Liver (tissue), 9 donors: Measurements from ENCODE around the gene ABL2. TPM values are rescaled to one million over a fixed set of nuclear protein-coding genes. Genes with fewer than 3 reads are reported as not detected.
A peak's percentile ranks its signal among the peaks of the same experiment; 100 is the strongest.

Experiments
- DNase-seq: peaks from one replicate; pipeline ENCODE4 v3.0.0-alpha.2; 2017; ENCODE audit warnings: low spot score
- H3K27ac ChIP-seq, 2 donors: one replicate each; pipeline ENCODE4 v1.7.0; 2013; ENCODE audit warnings: inconsistent platforms in 2 of 2, low read length in 2 of 2, control low read depth in 1 of 2, low read depth in 1 of 2, mild to moderate bottlenecking in 1 of 2
- H3K27me3 ChIP-seq, 4 donors: one replicate each; pipeline versions ENCODE4 v1.6.1 to v1.7.0; 2013; ENCODE audit warnings: low read length in 3 of 4, inconsistent platforms in 1 of 4, mild to moderate bottlenecking in 1 of 4, moderate library complexity in 1 of 4; ENCODE audit not compliant: control insufficient read depth in 4 of 4, insufficient read depth in 4 of 4
- H3K36me3 ChIP-seq, 4 donors: one replicate each; pipeline versions ENCODE4 v1.6.1 to v1.7.0; 2013; ENCODE audit warnings: low read length in 3 of 4, mild to moderate bottlenecking in 3 of 4, low read depth in 1 of 4, moderate library complexity in 1 of 4; ENCODE audit not compliant: control insufficient read depth in 4 of 4, insufficient read depth in 3 of 4
- H3K4me1 ChIP-seq, 4 donors: one replicate each; pipeline versions ENCODE4 v1.6.1 to v1.7.0; 2013; ENCODE audit warnings: low read length in 3 of 4, mild to moderate bottlenecking in 3 of 4, moderate library complexity in 1 of 4; ENCODE audit not compliant: control insufficient read depth in 4 of 4, insufficient read depth in 4 of 4
- H3K4me3 ChIP-seq, 3 donors: one replicate each; pipeline versions ENCODE4 v1.6.1 to v1.7.0; 2013; ENCODE audit warnings: low read length in 3 of 3, control low read depth in 1 of 3, low read depth in 1 of 3, mild to moderate bottlenecking in 1 of 3
- H3K9ac ChIP-seq, 2 donors: one replicate each; pipeline ENCODE4 v1.7.0; 2013; ENCODE audit warnings: low read length in 2 of 2, mild to moderate bottlenecking in 2 of 2, moderate library complexity in 2 of 2, control low read depth in 1 of 2, low read depth in 1 of 2
- H3K9me3 ChIP-seq, 4 donors: one replicate each; pipeline versions ENCODE4 v1.6.1 to v1.7.0; 2013; ENCODE audit warnings: low read length in 3 of 4; ENCODE audit not compliant: control insufficient read depth in 4 of 4
- ATF3 ChIP-seq: IDR thresholded peaks from 2 replicates; pipeline ENCODE4 v1.6.1; 2016; ENCODE audit warnings: antibody characterized with exemption
- CTCF ChIP-seq: fragments of 150-350 bp; IDR thresholded peaks from 2 replicates; pipeline ENCODE4 v1.5.1; 2017; ENCODE audit warnings: improper control_type of control experiment, low read depth, low read length; ENCODE audit not compliant: missing input control
- EGR1 ChIP-seq, 2 donors: IDR thresholded peaks; 2 replicates each; pipeline ENCODE4 v1.6.1; 2016 to 2018; ENCODE audit warnings: antibody characterized with exemption in 2 of 2, low read depth in 2 of 2
- FOXA1 ChIP-seq: IDR thresholded peaks from 2 replicates; pipeline ENCODE4 v1.6.1; 2016; ENCODE audit warnings: antibody characterized with exemption
- FOXA2 ChIP-seq: IDR thresholded peaks from 2 replicates; pipeline ENCODE4 v1.6.1; 2016; ENCODE audit warnings: antibody characterized with exemption
- HNF4A ChIP-seq, 2 donors: conservative IDR thresholded peaks; 2 replicates each; pipeline ENCODE4 v1.6.1; 2016; ENCODE audit warnings: antibody characterized with exemption in 2 of 2, mild to moderate bottlenecking in 2 of 2
- HNF4G ChIP-seq: IDR thresholded peaks from 2 replicates; pipeline ENCODE4 v1.6.1; 2016; ENCODE audit warnings: antibody characterized with exemption
- JUND ChIP-seq, 2 donors: IDR thresholded peaks; 2 replicates each; pipeline ENCODE4 v1.6.1; 2016; ENCODE audit warnings: antibody characterized with exemption in 2 of 2
- MAX ChIP-seq: IDR thresholded peaks from 2 replicates; pipeline ENCODE4 v1.6.1; 2016; ENCODE audit warnings: antibody characterized with exemption
- NR2F2 ChIP-seq: IDR thresholded peaks from 2 replicates; pipeline ENCODE4 v1.6.1; 2016; ENCODE audit warnings: antibody characterized with exemption
- RAD21 ChIP-seq, 2 donors: IDR thresholded peaks; 2 replicates each; pipeline ENCODE4 v1.6.1; 2016; ENCODE audit warnings: antibody characterized with exemption in 2 of 2, mild to moderate bottlenecking in 2 of 2
- REST ChIP-seq: IDR thresholded peaks from 2 replicates; pipeline ENCODE4 v1.6.1; 2016; ENCODE audit warnings: antibody characterized with exemption, mild to moderate bottlenecking
- RXRA ChIP-seq, 2 donors: IDR thresholded peaks; 2 replicates each; pipeline ENCODE4 v1.6.1; 2017 to 2018; ENCODE audit warnings: antibody characterized with exemption in 2 of 2, mild to moderate bottlenecking in 1 of 2
- SP1 ChIP-seq: IDR thresholded peaks from 2 replicates; pipeline ENCODE4 v1.6.1; 2018; ENCODE audit warnings: antibody characterized with exemption, mild to moderate bottlenecking
- TAF1 ChIP-seq: conservative IDR thresholded peaks from 2 replicates; pipeline ENCODE4 v1.6.1; 2016; ENCODE audit warnings: antibody characterized with exemption, mild to moderate bottlenecking
- YY1 ChIP-seq: IDR thresholded peaks from 2 replicates; pipeline ENCODE4 v1.6.1; 2016; ENCODE audit warnings: antibody characterized with exemption, mild to moderate bottlenecking
- WGBS: extraction: QIAGEN DNeasy Blood & Tissue Kit; methylation state at CpG from one replicate; pipeline ENCODE4 v1.1.7; 2013; 5-methylcytosine and 5-hydroxymethylcytosine counted together
- polyA plus RNA-seq, 2 donors: library from polyadenylated mRNA; stranded (reverse) in 1 of 2; unstranded in 1 of 2; fragments of 200-250 nt in 1 of 2; fragments of >200 nt in 1 of 2; fragmentation: Nextera tagmentation in 1 of 2; extraction: Ambion mirVana in 1 of 2; gene quantifications; one replicate each; pipeline versions ENCODE4 v1.2.1 to v1.2.3, GENCODE V29; 2013 to 2015
- total RNA-seq, 2 donors: library from RNA; depleted of rRNA; stranded (reverse); fragments of >200 nt; gene quantifications; one replicate each; pipeline ENCODE4 v1.2.3, GENCODE V29; 2014
- donor health status: healthy.
- donor health status: healthy.
- donor health status: healthy.
- donor health status: healthy.
- donor health status: healthy.

Gene ABL2
- total and polyA plus RNA-seq, 4 donors: 1.8 to 7.8 (median 3.4) TPM

- H3K27ac ChIP-seq: peak overlapping the region; percentile 67 to 90
- H3K36me3 ChIP-seq: no peaks in the 10 kb centered on the region
- H3K27me3 ChIP-seq: no peaks in the 10 kb centered on the region
- DNase-seq: no peak
- H3K4me3 ChIP-seq: peak overlapping the region; percentile 0 to 29 (median 18)
- 69% methylated on average over 10 of the region's 10 CpGs for WGBS
- peaks cover 6 to 17% (median 11%) of the 10 kb centered on the region in 4 donors for H3K4me1 ChIP-seq
- H3K9me3 ChIP-seq: no peaks in the 10 kb centered on the region
- TF ChIP-seq RAD21 (IDR thresholded peaks at IDR 0.05) (peak in 1 of 2 donors; percentile 9), CTCF (no peak), MAX (peak; percentile 64)
- peak overlapping the region in 1 of 2 donors; percentile 39 for H3K9ac ChIP-seq
These were observed 99.6 kb downstream of the ABL2 start for GRCh38 chr1:179129702-179130473.

- no peaks in the 10 kb centered on the region for H3K9me3 ChIP-seq
- H3K4me3 ChIP-seq: no peak overlapping the region
- peak overlapping the region; percentile 67 to 90 for H3K27ac ChIP-seq
- no peak for DNase-seq
- TF ChIP-seq REST (no peak), RAD21 (IDR thresholded peaks at IDR 0.05) (peak in 1 of 2 donors; percentile 38), HNF4A (conservative IDR thresholded peaks at IDR 0.05) (no peak), EGR1 (IDR thresholded peaks at IDR 0.05; ENCODE audit: low read depth in 2 of 2) (no peak), FOXA2 (no peak), FOXA1 (no peak), JUND (IDR thresholded peaks at IDR 0.05) (no peak), ATF3 (no peak), RXRA (IDR thresholded peaks at IDR 0.05) (peak in 1 of 2 donors; percentile 15), HNF4G (no peak), TAF1 (no peak), SP1 (no peak), NR2F2 (no peak), YY1 (peak; percentile 33)
- 36% methylated on average over 4 of the region's 4 CpGs for WGBS
- H3K27me3 ChIP-seq: no peaks in the 10 kb centered on the region
- peaks cover 6 to 17% (median 11%) of the 10 kb centered on the region in 4 donors for H3K4me1 ChIP-seq
- H3K9ac ChIP-seq: no peak overlapping the region
- no peaks in the 10 kb centered on the region for H3K36me3 ChIP-seq
These were observed 101.0 kb downstream of the ABL2 start for GRCh38 chr1:179128520-179128919.
